GM21717 (cell line): Measurements from ENCODE around the gene FAM78A.
A peak's percentile ranks its signal among the peaks of the same experiment; 100 is the strongest.

Source experiments
- ATAC-seq: cut with Tn5 transposase; IDR thresholded peaks from one replicate; pipeline ENCODE4 v1.9.1; 2021; ENCODE audit warnings: mild to moderate bottlenecking, moderate library complexity; ENCODE audit not compliant: unreplicated experiment

FAM78A gene

DNA sequence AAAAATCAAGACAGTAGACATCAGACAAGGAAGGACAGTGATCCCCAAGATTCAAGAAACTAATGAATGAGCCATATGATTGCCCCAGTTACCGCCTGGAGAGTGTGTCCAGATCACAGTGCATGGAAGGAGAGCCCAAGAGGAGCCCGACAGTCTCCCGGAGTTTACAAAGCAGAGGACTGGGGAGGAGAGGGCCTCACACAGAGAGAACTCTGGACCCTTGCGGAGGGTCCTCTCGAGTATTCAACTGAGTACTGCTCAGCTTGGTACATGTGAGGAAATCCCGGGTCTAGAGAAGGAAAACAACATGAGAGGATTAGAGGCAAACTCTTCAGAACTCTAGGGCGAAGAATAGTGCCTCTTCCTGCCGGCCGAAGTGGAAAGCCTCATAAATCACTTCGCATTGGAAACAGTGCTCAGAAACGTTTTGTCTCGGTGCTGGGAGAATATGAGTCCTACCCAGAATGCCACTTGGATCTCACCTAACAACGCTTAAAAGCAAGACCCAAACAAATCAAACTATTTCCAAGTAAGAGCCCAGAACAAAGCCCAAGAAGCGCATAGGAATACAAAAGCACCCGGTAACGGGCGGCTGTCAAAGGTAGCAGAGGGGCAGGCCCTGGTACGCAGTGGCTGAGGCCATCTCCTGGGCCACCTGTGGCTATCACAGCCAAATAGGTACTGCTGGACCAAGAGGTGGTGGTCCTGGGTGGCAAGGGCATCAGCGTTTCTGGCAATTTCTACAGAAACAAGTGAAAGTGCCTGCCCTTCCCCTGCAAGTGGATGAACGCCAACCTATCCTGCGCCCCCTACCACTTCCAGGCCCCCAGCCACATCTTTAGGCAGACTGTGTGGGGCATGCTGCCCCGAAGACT is 36.0 kb downstream of the FAM78A start:
- ATAC-seq: no peak

- ATAC-seq: no peak
These were observed 36.9 kb downstream of the FAM78A start for GRCh38 chr9:131239161-131239975.

DNA sequence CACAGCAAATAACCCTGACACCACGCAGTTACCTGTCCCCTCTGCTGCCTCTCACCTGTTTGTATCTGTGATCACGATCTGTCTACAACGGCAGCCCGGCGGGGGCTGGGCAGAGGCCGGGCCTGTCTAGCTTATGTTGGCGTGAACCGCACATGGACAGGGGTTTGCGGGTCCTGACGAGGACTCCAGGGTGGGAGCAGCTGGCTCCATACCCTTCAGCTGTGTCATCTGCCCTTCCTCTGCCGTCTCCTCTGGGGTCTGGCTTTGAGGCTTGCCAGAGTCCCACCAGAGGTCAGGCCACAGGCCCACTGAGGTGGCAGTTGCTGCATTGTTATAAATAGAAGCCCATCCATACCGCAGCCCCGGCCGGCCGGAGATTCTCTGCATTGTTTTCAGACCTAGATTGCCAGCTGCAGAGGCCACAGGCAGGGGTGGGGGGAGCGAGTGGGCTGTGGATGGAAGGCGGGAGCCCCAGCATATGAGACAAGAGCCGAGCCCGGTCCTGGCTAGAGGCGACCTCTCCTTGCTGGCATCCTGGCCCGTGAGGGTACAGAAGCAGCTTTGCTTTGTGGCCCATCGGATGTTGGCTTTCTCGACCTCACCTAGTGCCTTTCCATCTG is 37.8 kb downstream of the FAM78A start:
- peak; percentile 23 for ATAC-seq

GRCh38 chr9:131237931-131238401 is 38.3 kb downstream of the FAM78A start:
- ATAC-seq: peak; percentile 67

- no peak for ATAC-seq
These were observed 39.0 kb downstream of the FAM78A start for GRCh38 chr9:131237291-131237690.

DNA sequence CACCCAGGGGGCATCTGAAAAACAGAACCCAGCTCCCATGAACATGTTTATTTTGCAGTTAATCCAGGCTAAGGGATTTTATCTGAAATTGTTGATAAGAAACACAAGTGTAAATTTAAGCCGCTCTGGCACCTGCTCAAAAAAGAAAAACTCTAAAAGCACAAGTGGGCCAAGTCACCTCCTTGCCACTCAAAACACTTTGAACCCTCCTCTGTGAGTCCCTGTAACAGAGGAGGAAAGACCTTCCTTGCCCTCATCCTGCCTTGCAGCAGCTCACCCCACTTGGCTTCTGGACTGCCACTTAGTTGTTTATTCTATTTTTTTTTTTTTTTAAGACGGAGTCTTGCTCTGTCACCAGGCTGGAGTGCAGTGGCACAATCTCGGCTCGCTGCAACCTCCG is 39.5 kb downstream of the FAM78A start:
- no peak for ATAC-seq

- no peak for ATAC-seq
These were observed 40.1 kb downstream of the FAM78A start for GRCh38 chr9:131236161-131236560.

GRCh38 chr9:131235480-131235851 is 40.8 kb downstream of the FAM78A start:
- ATAC-seq: no peak

- ATAC-seq: no peak
These were observed 41.4 kb downstream of the FAM78A start for GRCh38 chr9:131234799-131235479.

DNA sequence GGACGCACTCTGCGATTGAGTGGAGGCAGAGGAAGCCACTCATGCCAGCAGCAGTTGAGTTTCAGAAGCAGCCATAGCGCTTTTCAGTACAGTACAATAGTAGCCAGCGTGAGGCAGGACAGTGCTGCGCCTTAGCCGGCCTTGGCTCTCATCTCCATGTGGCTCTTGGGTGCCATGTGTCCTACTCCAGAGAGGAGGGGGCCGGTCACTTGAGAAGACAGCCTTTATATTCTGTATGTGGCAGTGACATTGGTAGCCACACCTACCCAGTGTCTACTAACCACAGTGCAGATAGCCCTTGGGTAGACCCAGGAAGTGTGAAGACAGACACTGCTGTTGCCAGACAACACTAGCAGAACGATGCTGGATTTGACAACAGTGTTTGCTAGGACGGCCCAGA is 42.3 kb downstream of the FAM78A start:
- ATAC-seq: no peak

DNA sequence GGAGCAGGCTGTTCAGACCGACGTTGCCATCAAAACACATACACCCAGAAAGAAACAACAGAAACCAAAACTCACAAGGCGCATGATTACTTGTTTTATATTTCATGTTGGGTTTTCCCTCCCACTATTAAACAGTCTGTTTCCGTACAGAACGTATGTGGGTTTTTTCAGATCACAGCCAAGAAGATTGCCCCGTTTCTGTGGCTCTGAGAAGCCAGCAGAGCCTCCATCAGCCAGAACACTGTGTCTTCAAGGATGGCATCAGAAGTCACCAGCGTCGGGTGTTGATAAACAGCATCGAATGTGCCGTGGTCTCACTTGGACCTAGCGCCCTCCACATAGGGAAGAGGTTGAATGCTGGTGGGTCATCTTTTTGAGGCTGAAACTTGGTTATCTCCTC is 42.8 kb downstream of the FAM78A start:
- ATAC-seq: no peak

DNA sequence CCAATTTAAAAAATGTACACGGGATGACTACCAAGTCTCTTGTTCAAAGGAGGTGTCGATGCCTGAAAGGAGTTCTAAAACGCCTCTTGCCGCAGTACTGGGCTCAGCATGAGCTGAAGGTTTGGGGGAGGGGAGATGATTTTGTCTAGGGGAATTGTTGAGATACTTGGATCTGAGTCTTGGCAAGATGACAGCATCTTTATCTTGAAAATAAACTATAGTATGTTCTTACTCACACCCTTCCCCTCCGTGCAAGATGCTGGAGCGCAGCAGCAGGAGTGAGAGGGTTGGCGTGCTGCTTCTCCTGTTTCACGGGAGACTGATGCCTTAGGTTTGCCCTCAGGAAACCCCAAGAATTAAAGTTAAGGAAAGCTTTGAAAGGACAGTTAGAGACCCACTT is 47.3 kb downstream of the FAM78A start:
- ATAC-seq: no peak

GRCh38 chr9:131227959-131228460 is 48.3 kb downstream of the FAM78A start:
- no peak for ATAC-seq

DNA sequence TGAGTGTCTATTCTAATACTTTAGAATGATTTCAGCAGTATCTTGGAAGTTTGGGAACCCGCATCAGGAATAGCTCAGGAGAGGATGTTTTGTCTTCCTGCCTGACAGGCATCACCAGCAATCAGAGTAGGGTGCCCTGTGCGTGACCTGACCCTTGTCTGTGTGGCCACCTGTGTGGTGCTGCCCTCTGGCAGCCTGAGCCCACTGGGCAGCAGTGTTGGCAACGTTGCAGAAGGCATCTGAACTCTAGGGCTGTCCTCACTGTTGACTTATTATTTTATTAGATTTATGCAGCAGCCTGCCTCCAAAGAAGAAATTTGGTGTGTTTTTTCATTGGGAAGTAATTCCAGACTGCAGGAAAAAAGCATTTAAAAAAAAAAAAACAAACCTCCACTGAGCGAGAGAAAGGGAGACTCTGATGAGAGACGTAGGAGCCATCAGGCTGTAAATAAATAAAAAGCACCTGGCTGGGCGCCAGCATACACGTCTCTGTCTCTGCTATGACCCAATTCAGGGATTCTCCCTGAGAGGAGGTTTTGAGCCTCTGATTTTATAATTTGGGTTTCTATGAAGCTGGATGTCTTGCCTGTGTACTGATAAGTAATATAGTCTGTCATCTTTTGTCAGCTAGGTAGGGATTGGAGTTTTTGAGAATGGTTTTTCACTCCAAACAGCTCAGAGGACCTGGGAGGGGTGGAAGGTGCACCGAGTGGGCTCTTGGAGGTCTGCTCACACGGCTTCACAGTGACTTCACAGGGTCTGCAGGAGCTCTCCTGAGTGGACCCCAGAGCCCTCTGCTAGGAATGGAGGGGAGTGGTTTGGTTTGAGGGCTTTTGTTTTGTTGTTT is 49.0 kb downstream of the FAM78A start:
- no peak for ATAC-seq

- no peak for ATAC-seq
These were observed 50.1 kb downstream of the FAM78A start for GRCh38 chr9:131226226-131226625.

- ATAC-seq: no peak
These were observed 53.9 kb downstream of the FAM78A start for GRCh38 chr9:131222460-131222859.

DNA sequence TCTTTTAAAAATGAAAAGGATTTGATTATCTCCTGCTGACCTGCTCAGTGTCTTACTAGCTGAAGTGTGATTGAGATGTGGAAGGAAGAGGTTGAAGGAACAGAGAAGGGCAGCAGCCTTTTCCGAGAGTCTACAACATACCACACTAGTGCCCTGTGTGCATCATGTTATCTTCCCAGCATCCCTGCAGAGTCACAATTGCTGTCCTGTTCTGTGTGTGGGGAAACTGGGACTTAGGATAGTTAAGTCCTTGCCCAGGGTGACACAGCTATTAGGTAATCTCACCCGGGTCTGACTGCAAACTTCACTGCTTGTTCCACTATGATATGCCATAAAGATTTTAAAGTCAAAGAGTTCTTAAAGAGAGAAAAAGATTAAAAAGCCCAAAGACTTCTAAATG is 55.8 kb downstream of the FAM78A start:
- no peak for ATAC-seq

DNA sequence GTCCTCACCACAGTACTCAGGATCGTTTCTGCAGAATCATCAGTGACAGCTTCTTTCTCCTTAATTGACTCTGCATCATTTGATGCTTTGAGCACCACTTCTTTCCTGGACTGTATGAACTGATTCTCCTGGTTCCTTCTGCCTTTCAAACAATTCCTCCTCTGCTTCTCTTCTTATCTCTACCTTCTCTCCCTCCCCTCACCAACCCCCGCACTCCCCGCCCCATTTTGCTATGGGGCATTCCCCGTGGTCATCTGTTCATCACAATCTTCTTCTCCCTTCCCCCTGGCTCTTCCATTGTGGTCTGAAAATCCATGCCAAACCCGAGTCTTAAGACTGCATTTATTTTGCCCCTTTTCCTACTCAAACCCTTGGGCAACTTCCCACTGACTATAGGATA is 57.9 kb downstream of the FAM78A start:
- ATAC-seq: no peak

DNA sequence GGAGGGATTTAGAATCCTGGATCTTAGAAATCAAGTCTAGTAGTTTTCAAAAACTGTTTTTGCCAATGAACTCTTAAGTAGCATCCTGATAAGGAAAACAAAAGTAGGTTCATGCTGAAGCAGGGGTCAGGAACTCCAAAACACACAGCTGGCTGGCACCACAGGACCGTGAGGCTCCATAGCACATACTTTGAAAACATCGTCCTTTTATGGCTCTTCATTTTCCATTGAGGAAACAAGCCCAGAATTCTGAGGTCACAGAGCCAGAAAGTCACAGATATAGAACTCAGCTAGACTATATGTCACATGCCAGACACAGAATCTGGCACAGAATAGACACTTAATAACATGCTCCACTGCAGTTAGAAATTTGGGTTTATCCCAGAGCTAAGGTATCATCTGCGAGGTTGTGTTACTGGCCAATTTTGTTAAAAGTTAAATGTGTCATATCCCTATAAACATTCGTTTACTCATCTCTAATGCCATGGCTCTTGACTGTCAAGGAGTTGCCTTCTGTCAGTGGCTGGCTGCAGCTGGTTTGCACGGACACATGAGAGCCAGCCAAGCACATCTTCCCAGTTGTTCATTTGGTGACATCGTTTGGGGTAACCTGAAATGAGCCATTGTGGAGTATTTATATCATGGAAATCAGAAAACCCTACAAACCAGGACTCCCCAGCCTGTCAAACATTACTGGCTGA is 58.8 kb downstream of the FAM78A start:
- ATAC-seq: no peak
